ENCODE data around the gene L3MBTL2.

DNA sequence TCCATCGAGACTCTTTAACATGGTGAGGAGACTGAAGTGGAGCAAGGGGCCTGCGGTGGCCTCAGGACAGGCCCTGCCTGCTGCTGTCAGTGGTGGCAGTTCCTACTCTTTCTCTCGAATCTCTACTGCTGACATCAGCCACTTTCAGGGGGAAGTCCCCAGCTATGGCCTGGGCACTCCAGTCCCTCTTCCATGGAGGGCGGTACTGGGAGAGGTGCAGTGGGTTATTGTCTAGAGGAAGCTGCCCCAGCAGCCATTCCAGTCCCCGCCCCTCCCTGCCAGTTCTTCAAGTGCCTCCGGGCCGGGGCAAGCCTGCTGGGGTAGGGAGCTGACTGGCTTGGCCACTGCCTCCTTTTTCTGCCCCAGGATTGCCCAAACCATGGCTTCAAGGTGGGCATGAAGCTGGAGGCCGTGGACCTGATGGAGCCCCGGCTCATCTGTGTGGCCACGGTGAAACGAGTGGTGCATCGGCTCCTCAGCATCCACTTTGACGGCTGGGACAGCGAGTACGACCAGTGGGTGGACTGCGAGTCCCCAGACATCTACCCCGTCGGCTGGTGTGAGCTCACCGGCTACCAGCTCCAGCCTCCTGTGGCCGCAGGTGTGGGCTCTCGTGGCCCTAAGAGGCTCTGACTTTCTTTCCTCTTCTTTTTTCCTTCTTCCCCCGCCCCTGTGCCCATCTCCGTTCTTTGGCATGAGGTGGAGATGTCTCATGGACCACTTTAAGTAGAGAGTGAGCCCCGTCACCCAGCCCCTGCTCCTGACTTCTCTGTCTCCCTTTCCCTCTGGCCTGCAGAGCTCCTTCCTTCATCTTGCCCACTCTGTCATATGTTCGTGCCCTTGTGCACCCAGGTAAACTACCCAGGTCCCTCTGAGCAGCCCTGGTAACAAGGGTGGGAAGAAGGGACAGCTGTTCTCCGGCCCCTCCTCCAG, 21.9 kb downstream of the L3MBTL2 start:
- TF ChIP-seq TSHZ1 (CRISPR knock-in tag; IDR thresholded peaks at IDR 0.05) (no peak), TAF7 (tag; IDR thresholded peaks at IDR 0.05) (no peak), TBP (optimal IDR thresholded peaks at IDR 0.05; ENCODE audit: low read depth, low read length) (no peak), CEBPB (tag; IDR thresholded peaks at IDR 0.05) (no peak), EWSR1 (IDR thresholded peaks at IDR 0.05; ENCODE audit: borderline replicate concordance, low read depth, partially characterized antibody) (no peak), ZKSCAN1 (IDR thresholded peaks at IDR 0.05; ENCODE audit: low read depth, low read length) (no peak), POLR2A (conservative IDR thresholded peaks at IDR 0.05) (no peak), XRCC3 (IDR thresholded peaks at IDR 0.05) (no peak), SETDB1 (IDR thresholded peaks at IDR 0.05; ENCODE audit: low read length) (no peak)
- TF ChIP-seq, protein P1, sequence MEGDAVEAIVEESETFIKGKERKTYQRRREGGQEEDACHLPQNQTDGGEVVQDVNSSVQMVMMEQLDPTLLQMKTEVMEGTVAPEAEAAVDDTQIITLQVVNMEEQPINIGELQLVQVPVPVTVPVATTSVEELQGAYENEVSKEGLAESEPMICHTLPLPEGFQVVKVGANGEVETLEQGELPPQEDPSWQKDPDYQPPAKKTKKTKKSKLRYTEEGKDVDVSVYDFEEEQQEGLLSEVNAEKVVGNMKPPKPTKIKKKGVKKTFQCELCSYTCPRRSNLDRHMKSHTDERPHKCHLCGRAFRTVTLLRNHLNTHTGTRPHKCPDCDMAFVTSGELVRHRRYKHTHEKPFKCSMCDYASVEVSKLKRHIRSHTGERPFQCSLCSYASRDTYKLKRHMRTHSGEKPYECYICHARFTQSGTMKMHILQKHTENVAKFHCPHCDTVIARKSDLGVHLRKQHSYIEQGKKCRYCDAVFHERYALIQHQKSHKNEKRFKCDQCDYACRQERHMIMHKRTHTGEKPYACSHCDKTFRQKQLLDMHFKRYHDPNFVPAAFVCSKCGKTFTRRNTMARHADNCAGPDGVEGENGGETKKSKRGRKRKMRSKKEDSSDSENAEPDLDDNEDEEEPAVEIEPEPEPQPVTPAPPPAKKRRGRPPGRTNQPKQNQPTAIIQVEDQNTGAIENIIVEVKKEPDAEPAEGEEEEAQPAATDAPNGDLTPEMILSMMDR (IDR thresholded peaks at IDR 0.05 in 2 of 3, conservative IDR thresholded peaks at IDR 0.05 in 1 of 3; ENCODE audit: insufficient read depth in 2 of 3, low read depth in 1 of 3, low read length in 3 of 3): no peak
- TF ChIP-seq, protein P2, sequence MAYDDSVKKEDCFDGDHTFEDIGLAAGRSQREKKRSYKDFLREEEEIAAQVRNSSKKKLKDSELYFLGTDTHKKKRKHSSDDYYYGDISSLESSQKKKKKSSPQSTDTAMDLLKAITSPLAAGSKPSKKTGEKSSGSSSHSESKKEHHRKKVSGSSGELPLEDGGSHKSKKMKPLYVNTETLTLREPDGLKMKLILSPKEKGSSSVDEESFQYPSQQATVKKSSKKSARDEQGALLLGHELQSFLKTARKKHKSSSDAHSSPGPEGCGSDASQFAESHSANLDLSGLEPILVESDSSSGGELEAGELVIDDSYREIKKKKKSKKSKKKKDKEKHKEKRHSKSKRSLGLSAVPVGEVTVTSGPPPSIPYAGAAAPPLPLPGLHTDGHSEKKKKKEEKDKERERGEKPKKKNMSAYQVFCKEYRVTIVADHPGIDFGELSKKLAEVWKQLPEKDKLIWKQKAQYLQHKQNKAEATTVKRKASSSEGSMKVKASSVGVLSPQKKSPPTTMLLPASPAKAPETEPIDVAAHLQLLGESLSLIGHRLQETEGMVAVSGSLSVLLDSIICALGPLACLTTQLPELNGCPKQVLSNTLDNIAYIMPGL (CRISPR knock-in tag; IDR thresholded peaks at IDR 0.05): no peak
- TF ChIP-seq, protein P3, sequence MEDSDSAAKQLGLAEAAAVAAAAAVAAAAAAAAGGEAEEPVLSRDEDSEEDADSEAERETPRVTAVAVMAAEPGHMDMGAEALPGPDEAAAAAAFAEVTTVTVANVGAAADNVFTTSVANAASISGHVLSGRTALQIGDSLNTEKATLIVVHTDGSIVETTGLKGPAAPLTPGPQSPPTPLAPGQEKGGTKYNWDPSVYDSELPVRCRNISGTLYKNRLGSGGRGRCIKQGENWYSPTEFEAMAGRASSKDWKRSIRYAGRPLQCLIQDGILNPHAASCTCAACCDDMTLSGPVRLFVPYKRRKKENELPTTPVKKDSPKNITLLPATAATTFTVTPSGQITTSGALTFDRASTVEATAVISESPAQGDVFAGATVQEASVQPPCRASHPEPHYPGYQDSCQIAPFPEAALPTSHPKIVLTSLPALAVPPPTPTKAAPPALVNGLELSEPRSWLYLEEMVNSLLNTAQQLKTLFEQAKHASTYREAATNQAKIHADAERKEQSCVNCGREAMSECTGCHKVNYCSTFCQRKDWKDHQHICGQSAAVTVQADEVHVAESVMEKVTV (CRISPR knock-in tag; IDR thresholded peaks at IDR 0.05): no peak
- TF ChIP-seq, protein P4, sequence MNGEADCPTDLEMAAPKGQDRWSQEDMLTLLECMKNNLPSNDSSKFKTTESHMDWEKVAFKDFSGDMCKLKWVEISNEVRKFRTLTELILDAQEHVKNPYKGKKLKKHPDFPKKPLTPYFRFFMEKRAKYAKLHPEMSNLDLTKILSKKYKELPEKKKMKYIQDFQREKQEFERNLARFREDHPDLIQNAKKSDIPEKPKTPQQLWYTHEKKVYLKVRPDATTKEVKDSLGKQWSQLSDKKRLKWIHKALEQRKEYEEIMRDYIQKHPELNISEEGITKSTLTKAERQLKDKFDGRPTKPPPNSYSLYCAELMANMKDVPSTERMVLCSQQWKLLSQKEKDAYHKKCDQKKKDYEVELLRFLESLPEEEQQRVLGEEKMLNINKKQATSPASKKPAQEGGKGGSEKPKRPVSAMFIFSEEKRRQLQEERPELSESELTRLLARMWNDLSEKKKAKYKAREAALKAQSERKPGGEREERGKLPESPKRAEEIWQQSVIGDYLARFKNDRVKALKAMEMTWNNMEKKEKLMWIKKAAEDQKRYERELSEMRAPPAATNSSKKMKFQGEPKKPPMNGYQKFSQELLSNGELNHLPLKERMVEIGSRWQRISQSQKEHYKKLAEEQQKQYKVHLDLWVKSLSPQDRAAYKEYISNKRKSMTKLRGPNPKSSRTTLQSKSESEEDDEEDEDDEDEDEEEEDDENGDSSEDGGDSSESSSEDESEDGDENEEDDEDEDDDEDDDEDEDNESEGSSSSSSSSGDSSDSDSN (IDR thresholded peaks at IDR 0.05; ENCODE audit: borderline replicate concordance in 1 of 2, low read depth in 2 of 2, low read length in 2 of 2): no peak

Data from K562 (cell line).